HepG2 (cell line): ENCODE results near the gene NT5M. TPM values are rescaled to one million over a fixed set of nuclear protein-coding genes. Genes with fewer than 3 reads are reported as not detected.

ENCODE experiments used
- PLRG1 ChIP-seq: fragments of 450-650 bp; conservative IDR thresholded peaks from 2 replicates; pipeline ENCODE4 v1.6.1; 2016
- PRDM10 ChIP-seq: sonication (generic); formaldehyde crosslinking; IDR thresholded peaks from 2 replicates; pipeline ENCODE4 v1.4.0; 2020; ENCODE audit warnings: low read depth, missing genetic modification reagents
- SCMH1 ChIP-seq: sonication (generic); formaldehyde crosslinking; IDR thresholded peaks from 2 replicates; pipeline ENCODE4 v1.9.0; 2021; ENCODE audit warnings: missing genetic modification reagents, mild to moderate bottlenecking, borderline replicate concordance
- TFDP2 ChIP-seq: sonication (generic); formaldehyde crosslinking; IDR thresholded peaks from 2 replicates; pipeline ENCODE4 v1.4.0; 2020; ENCODE audit warnings: missing genetic modification reagents
- ZNF207 ChIP-seq: fragments of 450-650 bp; IDR thresholded peaks from 2 replicates; pipeline ENCODE4 v1.6.1; 2016; ENCODE audit warnings: antibody characterized with exemption, borderline replicate concordance
- polyA plus RNA-seq, 8 experiments: library from polyadenylated mRNA; depleted of rRNA in 3 of 8; stranded (reverse) in 7 of 8; unstranded in 1 of 8; fragments of >200 nt; fragmentation: Illumina TruSeq in 4 of 8; extraction: Trizol in 4 of 8; gene quantifications; 2 replicates each; pipeline versions ENCODE4 v1.2.1 to v1.2.3, GENCODE V29; 2011 to 2016; ENCODE audit warnings: low read depth in 4 of 8, missing spikeins in 1 of 8, mixed read lengths in 1 of 8; ENCODE audit not compliant: insufficient read depth in 1 of 8
- total RNA-seq, 5 experiments: library from RNA; depleted of rRNA; stranded (reverse); fragments of >200 nt; fragmentation: Illumina TruSeq; extraction: Trizol; gene quantifications; 2 replicates each; pipeline ENCODE4 v1.2.3, GENCODE V29; 2016; ENCODE audit warnings: low read depth in 1 of 5
- TF ChIP-seq, protein P1 (sequence below): sonication (generic); formaldehyde crosslinking; IDR thresholded peaks from 2 replicates; pipeline ENCODE4 v1.5.0; 2020; ENCODE audit warnings: mild to moderate bottlenecking, missing genetic modification reagents, borderline replicate concordance
- TF ChIP-seq, protein P2 (sequence below), 2 experiments: fragments of 450-650 bp in 1 of 2; sonication (generic) in 1 of 2; formaldehyde crosslinking in 1 of 2; IDR thresholded peaks; 2 replicates each; pipeline versions ENCODE4 v1.6.1 to v1.8.0; 2016 to 2022; ENCODE audit warnings: antibody characterized with exemption in 1 of 2, mild to moderate bottlenecking in 1 of 2, missing genetic modification reagents in 1 of 2

NT5M gene
- total and polyA plus RNA-seq, 2 of the 13 experiments (the other 11 are each of a cell fraction or from before 2014, with no cell fraction given), result 0.55 to 0.78 TPM

- TF ChIP-seq, protein P1, sequence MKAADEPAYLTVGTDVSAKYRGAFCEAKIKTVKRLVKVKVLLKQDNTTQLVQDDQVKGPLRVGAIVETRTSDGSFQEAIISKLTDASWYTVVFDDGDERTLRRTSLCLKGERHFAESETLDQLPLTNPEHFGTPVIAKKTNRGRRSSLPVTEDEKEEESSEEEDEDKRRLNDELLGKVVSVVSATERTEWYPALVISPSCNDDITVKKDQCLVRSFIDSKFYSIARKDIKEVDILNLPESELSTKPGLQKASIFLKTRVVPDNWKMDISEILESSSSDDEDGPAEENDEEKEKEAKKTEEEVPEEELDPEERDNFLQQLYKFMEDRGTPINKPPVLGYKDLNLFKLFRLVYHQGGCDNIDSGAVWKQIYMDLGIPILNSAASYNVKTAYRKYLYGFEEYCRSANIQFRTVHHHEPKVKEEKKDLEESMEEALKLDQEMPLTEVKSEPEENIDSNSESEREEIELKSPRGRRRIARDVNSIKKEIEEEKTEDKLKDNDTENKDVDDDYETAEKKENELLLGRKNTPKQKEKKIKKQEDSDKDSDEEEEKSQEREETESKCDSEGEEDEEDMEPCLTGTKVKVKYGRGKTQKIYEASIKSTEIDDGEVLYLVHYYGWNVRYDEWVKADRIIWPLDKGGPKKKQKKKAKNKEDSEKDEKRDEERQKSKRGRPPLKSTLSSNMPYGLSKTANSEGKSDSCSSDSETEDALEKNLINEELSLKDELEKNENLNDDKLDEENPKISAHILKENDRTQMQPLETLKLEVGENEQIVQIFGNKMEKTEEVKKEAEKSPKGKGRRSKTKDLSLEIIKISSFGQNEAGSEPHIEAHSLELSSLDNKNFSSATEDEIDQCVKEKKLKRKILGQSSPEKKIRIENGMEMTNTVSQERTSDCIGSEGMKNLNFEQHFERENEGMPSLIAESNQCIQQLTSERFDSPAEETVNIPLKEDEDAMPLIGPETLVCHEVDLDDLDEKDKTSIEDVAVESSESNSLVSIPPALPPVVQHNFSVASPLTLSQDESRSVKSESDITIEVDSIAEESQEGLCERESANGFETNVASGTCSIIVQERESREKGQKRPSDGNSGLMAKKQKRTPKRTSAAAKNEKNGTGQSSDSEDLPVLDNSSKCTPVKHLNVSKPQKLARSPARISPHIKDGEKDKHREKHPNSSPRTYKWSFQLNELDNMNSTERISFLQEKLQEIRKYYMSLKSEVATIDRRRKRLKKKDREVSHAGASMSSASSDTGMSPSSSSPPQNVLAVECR (CRISPR knock-in tag), result peak; percentile 93
- no peak for TF ChIP-seq PLRG1
- no peak for TF ChIP-seq SCMH1 (CRISPR knock-in tag)
- TF ChIP-seq, protein P2, sequence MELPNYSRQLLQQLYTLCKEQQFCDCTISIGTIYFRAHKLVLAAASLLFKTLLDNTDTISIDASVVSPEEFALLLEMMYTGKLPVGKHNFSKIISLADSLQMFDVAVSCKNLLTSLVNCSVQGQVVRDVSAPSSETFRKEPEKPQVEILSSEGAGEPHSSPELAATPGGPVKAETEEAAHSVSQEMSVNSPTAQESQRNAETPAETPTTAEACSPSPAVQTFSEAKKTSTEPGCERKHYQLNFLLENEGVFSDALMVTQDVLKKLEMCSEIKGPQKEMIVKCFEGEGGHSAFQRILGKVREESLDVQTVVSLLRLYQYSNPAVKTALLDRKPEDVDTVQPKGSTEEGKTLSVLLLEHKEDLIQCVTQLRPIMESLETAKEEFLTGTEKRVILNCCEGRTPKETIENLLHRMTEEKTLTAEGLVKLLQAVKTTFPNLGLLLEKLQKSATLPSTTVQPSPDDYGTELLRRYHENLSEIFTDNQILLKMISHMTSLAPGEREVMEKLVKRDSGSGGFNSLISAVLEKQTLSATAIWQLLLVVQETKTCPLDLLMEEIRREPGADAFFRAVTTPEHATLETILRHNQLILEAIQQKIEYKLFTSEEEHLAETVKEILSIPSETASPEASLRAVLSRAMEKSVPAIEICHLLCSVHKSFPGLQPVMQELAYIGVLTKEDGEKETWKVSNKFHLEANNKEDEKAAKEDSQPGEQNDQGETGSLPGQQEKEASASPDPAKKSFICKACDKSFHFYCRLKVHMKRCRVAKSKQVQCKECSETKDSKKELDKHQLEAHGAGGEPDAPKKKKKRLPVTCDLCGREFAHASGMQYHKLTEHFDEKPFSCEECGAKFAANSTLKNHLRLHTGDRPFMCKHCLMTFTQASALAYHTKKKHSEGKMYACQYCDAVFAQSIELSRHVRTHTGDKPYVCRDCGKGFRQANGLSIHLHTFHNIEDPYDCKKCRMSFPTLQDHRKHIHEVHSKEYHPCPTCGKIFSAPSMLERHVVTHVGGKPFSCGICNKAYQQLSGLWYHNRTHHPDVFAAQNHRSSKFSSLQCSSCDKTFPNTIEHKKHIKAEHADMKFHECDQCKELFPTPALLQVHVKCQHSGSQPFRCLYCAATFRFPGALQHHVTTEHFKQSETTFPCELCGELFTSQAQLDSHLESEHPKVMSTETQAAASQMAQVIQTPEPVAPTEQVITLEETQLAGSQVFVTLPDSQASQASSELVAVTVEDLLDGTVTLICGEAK (IDR thresholded peaks at IDR 0.05), result peak; percentile 31; the same call in 1 of the 2 replicates
- TF ChIP-seq, protein P2 (CRISPR knock-in tag; IDR thresholded peaks at IDR 0.05), result peak; percentile 83
- TF ChIP-seq TFDP2 (CRISPR knock-in tag), result peak; percentile 95
- TF ChIP-seq ZNF207, result no peak
- TF ChIP-seq PRDM10 (CRISPR knock-in tag), result 0 out of 2 replicates have a peak, but pooled peaks have one; percentile 44
These were observed 22.3 kb upstream of the NT5M start, which contains the start of gene COPS3 (continued) for GRCh38 chr17:17280613-17281549.
